ENCODE results near the gene AMZ2.
"Not testable (repeated sequence)": the region's sequence is repeated elsewhere in the genome, so short reads cannot be mapped to it uniquely, and the experiment has no call there.

AMZ2 gene

DNA sequence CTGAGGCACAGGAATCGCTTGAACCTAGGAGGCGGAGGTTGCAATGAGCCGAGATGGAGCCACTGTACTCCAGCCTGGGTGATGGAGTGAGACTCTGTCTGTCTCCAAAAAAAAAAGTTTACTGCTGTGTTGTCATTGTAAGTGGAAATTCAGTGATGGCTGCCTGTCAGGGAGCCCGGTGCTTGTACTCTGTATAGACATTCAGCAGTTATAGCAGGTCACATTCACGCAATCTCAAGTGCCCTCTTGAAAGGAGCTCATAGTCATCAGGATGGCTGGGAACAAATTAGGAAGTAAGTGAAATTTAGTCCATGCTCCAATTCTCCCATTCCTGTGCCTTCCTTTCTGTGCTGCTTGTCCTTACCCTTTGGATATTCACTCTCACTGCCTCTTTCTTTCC is 32.4 kb upstream of the AMZ2 start:
- not testable (repeated sequence) for H3K4ac ChIP-seq (ENCODE audit: low read depth in 1 of 2, low read length in 2 of 2); DNase-seq; H2BK5ac ChIP-seq (ENCODE audit: low read depth, low read length, poor library complexity, severe bottlenecking); H3K9ac ChIP-seq (ENCODE audit: low read length); H3K79me1 ChIP-seq (replicated peaks; ENCODE audit: low read length, poor library complexity, severe bottlenecking); H3K23ac ChIP-seq (ENCODE audit: low read length in 2 of 2); H3K27me3 ChIP-seq (ENCODE audit: control insufficient read depth in 1 of 2, insufficient read depth in 1 of 2, low read length in 2 of 2); H4K91ac ChIP-seq (ENCODE audit: low read length); H2BK120ac ChIP-seq (ENCODE audit: low read depth, low read length); H2AFZ ChIP-seq (ENCODE audit: low read depth, low read length); H3K4me2 ChIP-seq (ENCODE audit: low read length, poor library complexity, severe bottlenecking); H2AK5ac ChIP-seq (ENCODE audit: low read length, severe bottlenecking); H2BK12ac ChIP-seq (ENCODE audit: low read length in 2 of 2); H3K9me3 ChIP-seq (ENCODE audit: control insufficient read depth, low read length); H3K18ac ChIP-seq (ENCODE audit: low read depth in 1 of 2, low read length in 2 of 2); H4K8ac ChIP-seq (ENCODE audit: low read length); H2BK15ac ChIP-seq (ENCODE audit: low read depth, poor library complexity, severe bottlenecking); H3K27ac ChIP-seq (ENCODE audit: low read length, poor library complexity, severe bottlenecking); H3K4me3 ChIP-seq (ENCODE audit: insufficient read depth in 1 of 2, low read depth in 1 of 2, low read length in 2 of 2); H3K14ac ChIP-seq (ENCODE audit: low read length in 2 of 2); H3K4me1 ChIP-seq (ENCODE audit: control insufficient read depth, insufficient read depth, low read depth, low read length)
- WGBS: 77% methylated on average over 5 of the region's 5 CpGs
- H3K36me3 ChIP-seq (ENCODE audit: control insufficient read depth in 1 of 2, insufficient read depth in 2 of 2, low read depth in 1 of 2, low read length in 2 of 2): peaks cover 0 to 13% of the 10 kb centered on the region in 2 experiments

DNA sequence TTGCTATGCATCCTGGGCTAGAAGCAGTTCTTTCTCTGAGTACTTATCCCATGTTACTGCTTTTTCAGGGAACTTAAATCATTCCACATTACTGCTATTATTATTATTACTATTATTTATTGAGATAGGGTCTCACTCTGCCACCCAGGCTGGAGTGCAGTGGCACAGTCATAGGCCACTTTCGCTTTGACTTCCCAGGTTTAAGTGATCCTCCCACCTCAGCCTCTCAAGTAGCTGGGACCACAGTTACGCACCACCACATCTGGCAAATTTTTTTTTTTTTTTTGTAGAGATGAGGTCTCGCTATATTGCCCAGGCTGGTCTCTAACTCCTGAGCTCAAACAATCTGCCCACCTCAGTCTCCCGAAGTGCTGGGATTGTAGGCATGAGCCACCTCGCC is 28.4 kb upstream of the AMZ2 start:
- WGBS: 93% methylated on average over 4 of the region's 5 CpGs

DNA sequence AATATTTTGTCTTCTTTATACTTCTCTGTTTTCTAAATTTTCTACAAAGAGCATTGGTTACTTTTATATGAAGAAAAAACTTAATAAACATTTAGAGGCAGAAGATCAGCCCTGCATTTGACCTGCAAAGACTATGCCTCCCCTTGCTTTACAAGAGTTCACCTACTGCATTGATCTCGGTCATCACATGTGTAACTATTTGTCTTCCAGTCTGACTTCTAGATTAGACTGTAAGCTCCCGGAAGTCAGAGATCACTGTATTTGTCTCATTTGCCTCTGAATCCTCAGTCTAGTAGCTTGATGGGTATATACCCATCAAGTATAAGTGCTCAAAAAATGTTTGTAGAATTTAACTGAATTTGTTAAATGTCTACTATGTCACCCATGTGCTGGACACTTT is 27.7 kb upstream of the AMZ2 start:
- not testable (repeated sequence) for H2BK5ac ChIP-seq (ENCODE audit: low read depth, low read length, poor library complexity, severe bottlenecking); H3K27me3 ChIP-seq (ENCODE audit: control insufficient read depth in 1 of 2, insufficient read depth in 1 of 2, low read length in 2 of 2); H3K4ac ChIP-seq (ENCODE audit: low read depth in 1 of 2, low read length in 2 of 2); H3K4me2 ChIP-seq (ENCODE audit: low read length, poor library complexity, severe bottlenecking); DNase-seq; H2BK12ac ChIP-seq (ENCODE audit: low read length in 2 of 2); H3K9me3 ChIP-seq (ENCODE audit: control insufficient read depth, low read length); H4K8ac ChIP-seq (ENCODE audit: low read length); H3K4me1 ChIP-seq (ENCODE audit: control insufficient read depth, insufficient read depth, low read depth, low read length); H3K23ac ChIP-seq (ENCODE audit: low read length in 2 of 2); H3K9ac ChIP-seq (ENCODE audit: low read length); H3K79me1 ChIP-seq (replicated peaks; ENCODE audit: low read length, poor library complexity, severe bottlenecking); H3K36me3 ChIP-seq (ENCODE audit: control insufficient read depth in 1 of 2, insufficient read depth in 2 of 2, low read depth in 1 of 2, low read length in 2 of 2); H2AFZ ChIP-seq (ENCODE audit: low read depth, low read length); H3K4me3 ChIP-seq (ENCODE audit: insufficient read depth in 1 of 2, low read depth in 1 of 2, low read length in 2 of 2); H3K18ac ChIP-seq (ENCODE audit: low read depth in 1 of 2, low read length in 2 of 2); H3K14ac ChIP-seq (ENCODE audit: low read length in 2 of 2); H2BK120ac ChIP-seq (ENCODE audit: low read depth, low read length); H2AK5ac ChIP-seq (ENCODE audit: low read length, severe bottlenecking); H2BK15ac ChIP-seq (ENCODE audit: low read depth, poor library complexity, severe bottlenecking); H4K91ac ChIP-seq (ENCODE audit: low read length); H3K27ac ChIP-seq (ENCODE audit: low read length, poor library complexity, severe bottlenecking)
- WGBS: 71% methylated on average over 1 of the region's 2 CpGs

More for the DNA sequence above, 28.4 kb upstream of the AMZ2 start:
- not testable (repeated sequence) for DNase-seq; H3K18ac ChIP-seq (ENCODE audit: low read depth in 1 of 2, low read length in 2 of 2); H2AK5ac ChIP-seq (ENCODE audit: low read length, severe bottlenecking); H3K4me2 ChIP-seq (ENCODE audit: low read length, poor library complexity, severe bottlenecking); H3K36me3 ChIP-seq (ENCODE audit: control insufficient read depth in 1 of 2, insufficient read depth in 2 of 2, low read depth in 1 of 2, low read length in 2 of 2); H4K8ac ChIP-seq (ENCODE audit: low read length); H3K9me3 ChIP-seq (ENCODE audit: control insufficient read depth, low read length); H2BK5ac ChIP-seq (ENCODE audit: low read depth, low read length, poor library complexity, severe bottlenecking); H3K4me3 ChIP-seq (ENCODE audit: insufficient read depth in 1 of 2, low read depth in 1 of 2, low read length in 2 of 2); H2BK15ac ChIP-seq (ENCODE audit: low read depth, poor library complexity, severe bottlenecking); H3K4ac ChIP-seq (ENCODE audit: low read depth in 1 of 2, low read length in 2 of 2); H3K27ac ChIP-seq (ENCODE audit: low read length, poor library complexity, severe bottlenecking); H3K23ac ChIP-seq (ENCODE audit: low read length in 2 of 2); H2AFZ ChIP-seq (ENCODE audit: low read depth, low read length); H2BK120ac ChIP-seq (ENCODE audit: low read depth, low read length); H3K4me1 ChIP-seq (ENCODE audit: control insufficient read depth, insufficient read depth, low read depth, low read length); H3K27me3 ChIP-seq (ENCODE audit: control insufficient read depth in 1 of 2, insufficient read depth in 1 of 2, low read length in 2 of 2); H3K79me1 ChIP-seq (replicated peaks; ENCODE audit: low read length, poor library complexity, severe bottlenecking); H3K14ac ChIP-seq (ENCODE audit: low read length in 2 of 2); H2BK12ac ChIP-seq (ENCODE audit: low read length in 2 of 2); H3K9ac ChIP-seq (ENCODE audit: low read length); H4K91ac ChIP-seq (ENCODE audit: low read length)

DNA sequence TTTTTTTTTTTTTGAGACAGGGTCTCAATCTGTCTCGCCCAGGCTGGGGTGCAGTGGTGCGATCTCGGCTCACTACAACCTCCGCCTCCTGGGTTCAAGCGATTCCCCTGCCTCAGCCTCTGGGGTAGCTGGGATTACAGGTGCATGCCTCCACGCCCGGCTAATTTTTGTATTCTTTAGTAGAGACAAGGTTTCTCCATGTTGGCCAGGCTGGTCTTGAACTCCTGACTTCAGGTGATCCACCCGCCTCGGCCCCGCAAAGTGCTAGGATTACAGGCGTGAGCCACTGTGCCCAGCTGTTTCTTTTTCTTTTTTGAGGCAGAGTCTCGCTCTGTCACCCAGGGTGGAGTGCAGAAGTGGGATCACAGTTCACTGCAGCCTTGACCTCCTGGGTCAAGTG is 27.1 kb upstream of the AMZ2 start:
- H3K4me1 ChIP-seq (ENCODE audit: control insufficient read depth, insufficient read depth, low read depth, low read length); H3K4ac ChIP-seq (ENCODE audit: low read depth in 1 of 2, low read length in 2 of 2); H2AFZ ChIP-seq (ENCODE audit: low read depth, low read length); H2AK5ac ChIP-seq (ENCODE audit: low read length, severe bottlenecking); H2BK15ac ChIP-seq (ENCODE audit: low read depth, poor library complexity, severe bottlenecking); H3K4me2 ChIP-seq (ENCODE audit: low read length, poor library complexity, severe bottlenecking); H3K23ac ChIP-seq (ENCODE audit: low read length in 2 of 2); H3K79me1 ChIP-seq (replicated peaks; ENCODE audit: low read length, poor library complexity, severe bottlenecking); H4K91ac ChIP-seq (ENCODE audit: low read length); H3K4me3 ChIP-seq (ENCODE audit: insufficient read depth in 1 of 2, low read depth in 1 of 2, low read length in 2 of 2); H2BK5ac ChIP-seq (ENCODE audit: low read depth, low read length, poor library complexity, severe bottlenecking); H3K27ac ChIP-seq (ENCODE audit: low read length, poor library complexity, severe bottlenecking); H4K8ac ChIP-seq (ENCODE audit: low read length); H3K14ac ChIP-seq (ENCODE audit: low read length in 2 of 2); H2BK120ac ChIP-seq (ENCODE audit: low read depth, low read length); H3K9me3 ChIP-seq (ENCODE audit: control insufficient read depth, low read length); H2BK12ac ChIP-seq (ENCODE audit: low read length in 2 of 2); H3K18ac ChIP-seq (ENCODE audit: low read depth in 1 of 2, low read length in 2 of 2); DNase-seq; H3K36me3 ChIP-seq (ENCODE audit: control insufficient read depth in 1 of 2, insufficient read depth in 2 of 2, low read depth in 1 of 2, low read length in 2 of 2); H3K27me3 ChIP-seq (ENCODE audit: control insufficient read depth in 1 of 2, insufficient read depth in 1 of 2, low read length in 2 of 2); H3K9ac ChIP-seq (ENCODE audit: low read length): not testable (repeated sequence)
- WGBS: 96% methylated on average over 12 of the region's 12 CpGs

Measured in mesenchymal stem cell (in vitro differentiated cells and primary cell).